ENCODE results near the gene IGF2. TPM values are rescaled to one million over a fixed set of nuclear protein-coding genes. Genes with fewer than 3 reads are reported as not detected.

IGF2 gene
- total RNA-seq, 3 donors from 2014 or later, result 7.6 to 27.6 (median 12.1) TPM

GRCh38 chr11:2114430-2115241 lies 24.6 kb downstream of the IGF2 start:
- intact Hi-C loops (cut with DNase I, micrococcal nuclease), result no loop called here
- Histone ChIP-seq H3K9me3 (peaks cover 2% of the 10 kb centered on the region), H3K4me1 (ENCODE audit: low read depth) (no peaks in the 10 kb centered on the region), H3K4me3 (no peak overlapping the region), H3K36me3 (ENCODE audit: low read depth) (no peaks in the 10 kb centered on the region)
- no peak for ATAC-seq
- DNase-seq, result peak in 2 of 3 donors; percentile 11 to 31
- TF ChIP-seq CTCF (IDR thresholded peaks at IDR 0.05), result no peak

- no peak for DNase-seq
- no peak for ATAC-seq
- TF ChIP-seq CTCF (IDR thresholded peaks at IDR 0.05), result no peak
- H3K4me3 ChIP-seq, result no peak overlapping the region
- no peaks in the 10 kb centered on the region for H3K36me3 ChIP-seq (ENCODE audit: low read depth)
- intact Hi-C loops (cut with DNase I, micrococcal nuclease), result no loop called here
- no peaks in the 10 kb centered on the region for H3K4me1 ChIP-seq (ENCODE audit: low read depth)
- H3K9me3 ChIP-seq, result peaks cover 2% of the 10 kb centered on the region
Measured at GRCh38 chr11:2113776-2114175, 25.4 kb downstream of the IGF2 start.

GRCh38 chr11:2110521-2110920 lies 28.7 kb downstream of the IGF2 start:
- no peak for TF ChIP-seq CTCF (IDR thresholded peaks at IDR 0.05)

GRCh38 chr11:2109541-2110019 lies 29.6 kb downstream of the IGF2 start:
- intact Hi-C loops (cut with DNase I, micrococcal nuclease), result no loop called here
- peak in 2 of 3 donors; percentile 5 to 23 for DNase-seq
- no peak for ATAC-seq
- TF ChIP-seq CTCF (IDR thresholded peaks at IDR 0.05), result no peak
- H3K4me1 ChIP-seq (ENCODE audit: low read depth), result no peaks in the 10 kb centered on the region
- H3K4me3 ChIP-seq, result no peak overlapping the region
- no peaks in the 10 kb centered on the region for H3K36me3 ChIP-seq (ENCODE audit: low read depth)
- H3K9me3 ChIP-seq, result no peaks in the 10 kb centered on the region

More at GRCh38 chr11:2110521-2110920, 28.7 kb downstream of the IGF2 start:
- intact Hi-C loops (cut with DNase I, micrococcal nuclease), result no loop called here
- Histone ChIP-seq H3K36me3 (ENCODE audit: low read depth) (no peaks in the 10 kb centered on the region), H3K4me3 (no peak overlapping the region), H3K4me1 (ENCODE audit: low read depth) (no peaks in the 10 kb centered on the region), H3K9me3 (no peaks in the 10 kb centered on the region)
- DNase-seq (no peak), ATAC-seq (no peak)

- Histone ChIP-seq H3K36me3 (ENCODE audit: low read depth) (no peaks in the 10 kb centered on the region), H3K9me3 (no peaks in the 10 kb centered on the region), H3K4me3 (no peak overlapping the region), H3K4me1 (ENCODE audit: low read depth) (no peaks in the 10 kb centered on the region)
- ATAC-seq (no peak), DNase-seq (peak in 1 of 3 donors; percentile 22)
- intact Hi-C loops (cut with DNase I, micrococcal nuclease), result no loop called here
- no peak for TF ChIP-seq CTCF (IDR thresholded peaks at IDR 0.05)
Measured at GRCh38 chr11:2108675-2109491, 30.3 kb downstream of the IGF2 start.

Measured in mucosa of descending colon (tissue), 3 donors.